NCI-H1048 (cell line): ENCODE data around the gene TSFM.

Source experiments
- DNase-seq: peaks from one replicate; lab custom pipeline; 2025; lab: John Stamatoyannopoulos, UW

Gene TSFM

GRCh38 chr12:57782608-57783465 lies at the start of gene TSFM:
Gene TSFM (plus strand): TSS chr12:57782787. CDS start chr12:57782802, 15 bp downstream.
- DNase-seq, result peak; percentile 77

GRCh38 chr12:57733928-57734327 lies 48.7 kb upstream of the TSFM start:
- DNase-seq, result no peak

- DNase-seq, result no peak
Measured at GRCh38 chr12:57734591-57734990, 48.0 kb upstream of the TSFM start.

- no peak for DNase-seq
Measured at GRCh38 chr12:57735198-57735855, 47.3 kb upstream of the TSFM start.

- no peak for DNase-seq
Measured at GRCh38 chr12:57735952-57736740, 46.4 kb upstream of the TSFM start.

- no peak for DNase-seq
Measured at GRCh38 chr12:57736741-57737466, 45.7 kb upstream of the TSFM start.

- no peak for DNase-seq
Measured at GRCh38 chr12:57737467-57738460, 44.8 kb upstream of the TSFM start.

- no peak for DNase-seq
Measured at GRCh38 chr12:57738661-57739237, 43.8 kb upstream of the TSFM start, which contains the start of gene AGAP2. Gene AGAP2 (minus strand): TSS chr12:57738742. CDS start chr12:57738246, 496 bp downstream.

GRCh38 chr12:57739387-57739786 lies 43.2 kb upstream of the TSFM start:
- no peak for DNase-seq

- DNase-seq, result no peak
Measured at GRCh38 chr12:57739914-57740538, 42.6 kb upstream of the TSFM start.

GRCh38 chr12:57740656-57741412 lies 41.8 kb upstream of the TSFM start:
- DNase-seq, result no peak

GRCh38 chr12:57741413-57741789 lies 41.2 kb upstream of the TSFM start:
- no peak for DNase-seq

GRCh38 chr12:57741844-57742738 lies 40.5 kb upstream of the TSFM start:
- DNase-seq, result no peak

- DNase-seq, result no peak
Measured at GRCh38 chr12:57743769-57744168, 38.8 kb upstream of the TSFM start.

GRCh38 chr12:57744194-57744776 lies 38.3 kb upstream of the TSFM start:
- peak; percentile 69 for DNase-seq

- DNase-seq, result peak; percentile 90
Measured at GRCh38 chr12:57744777-57745484, 37.7 kb upstream of the TSFM start, which contains the start of gene TSPAN31. Gene TSPAN31 (plus strand): TSS chr12:57745039. CDS start chr12:57745155, 116 bp downstream.

- no peak for DNase-seq
Measured at GRCh38 chr12:57745485-57745881, 37.1 kb upstream of the TSFM start.
